Panc1 (cell line): ENCODE data around the gene PTBP2.

Experiments
- POLR2AphosphoS5 ChIP-seq: IDR thresholded peaks from 2 replicates; pipeline ENCODE4 v1.6.1; 2012; ENCODE audit warnings: mild to moderate bottlenecking, low read depth, low read length, moderate library complexity
- SIN3A ChIP-seq: IDR thresholded peaks from 2 replicates; pipeline ENCODE4 v1.6.1; 2012; ENCODE audit warnings: low read depth, mild to moderate bottlenecking, low read length, moderate library complexity, borderline replicate concordance; ENCODE audit not compliant: insufficient read depth
- TCF7L2 ChIP-seq: IDR thresholded peaks from 2 replicates; pipeline ENCODE4 v1.6.1; 2011; ENCODE audit warnings: mild to moderate bottlenecking, low read depth, low read length, inconsistent platforms
- TF ChIP-seq, protein P1 (sequence below): fragments of 450-650 bp; IDR thresholded peaks from 2 replicates; pipeline ENCODE4 v1.5.1; 2017; ENCODE audit warnings: mild to moderate bottlenecking
- TF ChIP-seq, protein P2 (sequence below), 2 experiments: IDR thresholded peaks; 2 replicates each; pipeline ENCODE4 v1.6.1; 2011 to 2012; ENCODE audit warnings: low read depth in 2 of 2, control low read depth in 1 of 2, low read length in 1 of 2, mild to moderate bottlenecking in 1 of 2, moderate library complexity in 1 of 2; ENCODE audit not compliant: insufficient read depth in 1 of 2

DNA sequence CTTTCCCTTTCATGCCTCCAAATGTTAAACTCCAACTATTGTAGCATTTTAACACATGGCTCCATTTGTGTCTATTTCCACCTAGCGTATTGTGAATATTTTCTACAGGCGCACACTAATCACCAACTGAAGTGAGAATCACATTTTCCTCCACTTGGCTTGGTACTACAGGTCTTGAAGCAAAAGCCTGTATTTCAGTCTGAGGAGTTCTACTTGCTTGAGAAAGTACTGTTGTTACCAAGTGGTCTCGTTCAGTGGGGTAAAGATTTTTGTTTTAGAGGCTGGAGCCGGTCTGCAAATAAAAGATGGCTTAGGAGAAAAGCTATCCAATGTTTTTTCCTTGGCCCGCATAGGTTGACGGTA, 550 bp upstream of the PTBP2 start:
- TF ChIP-seq, protein P1, sequence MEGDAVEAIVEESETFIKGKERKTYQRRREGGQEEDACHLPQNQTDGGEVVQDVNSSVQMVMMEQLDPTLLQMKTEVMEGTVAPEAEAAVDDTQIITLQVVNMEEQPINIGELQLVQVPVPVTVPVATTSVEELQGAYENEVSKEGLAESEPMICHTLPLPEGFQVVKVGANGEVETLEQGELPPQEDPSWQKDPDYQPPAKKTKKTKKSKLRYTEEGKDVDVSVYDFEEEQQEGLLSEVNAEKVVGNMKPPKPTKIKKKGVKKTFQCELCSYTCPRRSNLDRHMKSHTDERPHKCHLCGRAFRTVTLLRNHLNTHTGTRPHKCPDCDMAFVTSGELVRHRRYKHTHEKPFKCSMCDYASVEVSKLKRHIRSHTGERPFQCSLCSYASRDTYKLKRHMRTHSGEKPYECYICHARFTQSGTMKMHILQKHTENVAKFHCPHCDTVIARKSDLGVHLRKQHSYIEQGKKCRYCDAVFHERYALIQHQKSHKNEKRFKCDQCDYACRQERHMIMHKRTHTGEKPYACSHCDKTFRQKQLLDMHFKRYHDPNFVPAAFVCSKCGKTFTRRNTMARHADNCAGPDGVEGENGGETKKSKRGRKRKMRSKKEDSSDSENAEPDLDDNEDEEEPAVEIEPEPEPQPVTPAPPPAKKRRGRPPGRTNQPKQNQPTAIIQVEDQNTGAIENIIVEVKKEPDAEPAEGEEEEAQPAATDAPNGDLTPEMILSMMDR, result no peak
- no peak for TF ChIP-seq POLR2AphosphoS5
- no peak for TF ChIP-seq TCF7L2
- TF ChIP-seq, protein P2, sequence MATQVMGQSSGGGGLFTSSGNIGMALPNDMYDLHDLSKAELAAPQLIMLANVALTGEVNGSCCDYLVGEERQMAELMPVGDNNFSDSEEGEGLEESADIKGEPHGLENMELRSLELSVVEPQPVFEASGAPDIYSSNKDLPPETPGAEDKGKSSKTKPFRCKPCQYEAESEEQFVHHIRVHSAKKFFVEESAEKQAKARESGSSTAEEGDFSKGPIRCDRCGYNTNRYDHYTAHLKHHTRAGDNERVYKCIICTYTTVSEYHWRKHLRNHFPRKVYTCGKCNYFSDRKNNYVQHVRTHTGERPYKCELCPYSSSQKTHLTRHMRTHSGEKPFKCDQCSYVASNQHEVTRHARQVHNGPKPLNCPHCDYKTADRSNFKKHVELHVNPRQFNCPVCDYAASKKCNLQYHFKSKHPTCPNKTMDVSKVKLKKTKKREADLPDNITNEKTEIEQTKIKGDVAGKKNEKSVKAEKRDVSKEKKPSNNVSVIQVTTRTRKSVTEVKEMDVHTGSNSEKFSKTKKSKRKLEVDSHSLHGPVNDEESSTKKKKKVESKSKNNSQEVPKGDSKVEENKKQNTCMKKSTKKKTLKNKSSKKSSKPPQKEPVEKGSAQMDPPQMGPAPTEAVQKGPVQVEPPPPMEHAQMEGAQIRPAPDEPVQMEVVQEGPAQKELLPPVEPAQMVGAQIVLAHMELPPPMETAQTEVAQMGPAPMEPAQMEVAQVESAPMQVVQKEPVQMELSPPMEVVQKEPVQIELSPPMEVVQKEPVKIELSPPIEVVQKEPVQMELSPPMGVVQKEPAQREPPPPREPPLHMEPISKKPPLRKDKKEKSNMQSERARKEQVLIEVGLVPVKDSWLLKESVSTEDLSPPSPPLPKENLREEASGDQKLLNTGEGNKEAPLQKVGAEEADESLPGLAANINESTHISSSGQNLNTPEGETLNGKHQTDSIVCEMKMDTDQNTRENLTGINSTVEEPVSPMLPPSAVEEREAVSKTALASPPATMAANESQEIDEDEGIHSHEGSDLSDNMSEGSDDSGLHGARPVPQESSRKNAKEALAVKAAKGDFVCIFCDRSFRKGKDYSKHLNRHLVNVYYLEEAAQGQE (IDR thresholded peaks at IDR 0.05; ENCODE audit: insufficient read depth in 1 of 2, low read depth in 2 of 2, low read length in 1 of 2), result no peak
- no peak for TF ChIP-seq SIN3A
